Measurements from ENCODE around the gene EIF2AK3. TPM values are rescaled to one million over a fixed set of nuclear protein-coding genes. Genes with fewer than 3 reads are reported as not detected.

Gene EIF2AK3
- polyA plus RNA-seq, 1 donor from 2014 or later = 23.2 TPM

- no peaks in the 10 kb centered on the region for H4K20me1 ChIP-seq (ENCODE audit: insufficient read depth)
- no peaks in the 10 kb centered on the region for H3K9me3 ChIP-seq (ENCODE audit: low read length)
- TF ChIP-seq MXI1 (conservative IDR thresholded peaks at IDR 0.05; ENCODE audit: poor library complexity, severe bottlenecking) (no peak), POLR2AphosphoS5 (IDR thresholded peaks at IDR 0.05) (no peak), EZH2 (IDR thresholded peaks at IDR 0.05; ENCODE audit: borderline replicate concordance, insufficient read depth, low read length, poor library complexity, severe bottlenecking) (no peak), EP300 (conservative IDR thresholded peaks at IDR 0.05; ENCODE audit: poor library complexity, severe bottlenecking) (no peak), RAD21 (conservative IDR thresholded peaks at IDR 0.05) (no peak), SMC3 (conservative IDR thresholded peaks at IDR 0.05; ENCODE audit: poor library complexity) (no peak), TAF1 (IDR thresholded peaks at IDR 0.05; ENCODE audit: low read depth) (no peak)
- TF ChIP-seq, protein P1, sequence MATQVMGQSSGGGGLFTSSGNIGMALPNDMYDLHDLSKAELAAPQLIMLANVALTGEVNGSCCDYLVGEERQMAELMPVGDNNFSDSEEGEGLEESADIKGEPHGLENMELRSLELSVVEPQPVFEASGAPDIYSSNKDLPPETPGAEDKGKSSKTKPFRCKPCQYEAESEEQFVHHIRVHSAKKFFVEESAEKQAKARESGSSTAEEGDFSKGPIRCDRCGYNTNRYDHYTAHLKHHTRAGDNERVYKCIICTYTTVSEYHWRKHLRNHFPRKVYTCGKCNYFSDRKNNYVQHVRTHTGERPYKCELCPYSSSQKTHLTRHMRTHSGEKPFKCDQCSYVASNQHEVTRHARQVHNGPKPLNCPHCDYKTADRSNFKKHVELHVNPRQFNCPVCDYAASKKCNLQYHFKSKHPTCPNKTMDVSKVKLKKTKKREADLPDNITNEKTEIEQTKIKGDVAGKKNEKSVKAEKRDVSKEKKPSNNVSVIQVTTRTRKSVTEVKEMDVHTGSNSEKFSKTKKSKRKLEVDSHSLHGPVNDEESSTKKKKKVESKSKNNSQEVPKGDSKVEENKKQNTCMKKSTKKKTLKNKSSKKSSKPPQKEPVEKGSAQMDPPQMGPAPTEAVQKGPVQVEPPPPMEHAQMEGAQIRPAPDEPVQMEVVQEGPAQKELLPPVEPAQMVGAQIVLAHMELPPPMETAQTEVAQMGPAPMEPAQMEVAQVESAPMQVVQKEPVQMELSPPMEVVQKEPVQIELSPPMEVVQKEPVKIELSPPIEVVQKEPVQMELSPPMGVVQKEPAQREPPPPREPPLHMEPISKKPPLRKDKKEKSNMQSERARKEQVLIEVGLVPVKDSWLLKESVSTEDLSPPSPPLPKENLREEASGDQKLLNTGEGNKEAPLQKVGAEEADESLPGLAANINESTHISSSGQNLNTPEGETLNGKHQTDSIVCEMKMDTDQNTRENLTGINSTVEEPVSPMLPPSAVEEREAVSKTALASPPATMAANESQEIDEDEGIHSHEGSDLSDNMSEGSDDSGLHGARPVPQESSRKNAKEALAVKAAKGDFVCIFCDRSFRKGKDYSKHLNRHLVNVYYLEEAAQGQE (IDR thresholded peaks at IDR 0.05; ENCODE audit: borderline replicate concordance) = no peak
- TF ChIP-seq, protein P2, sequence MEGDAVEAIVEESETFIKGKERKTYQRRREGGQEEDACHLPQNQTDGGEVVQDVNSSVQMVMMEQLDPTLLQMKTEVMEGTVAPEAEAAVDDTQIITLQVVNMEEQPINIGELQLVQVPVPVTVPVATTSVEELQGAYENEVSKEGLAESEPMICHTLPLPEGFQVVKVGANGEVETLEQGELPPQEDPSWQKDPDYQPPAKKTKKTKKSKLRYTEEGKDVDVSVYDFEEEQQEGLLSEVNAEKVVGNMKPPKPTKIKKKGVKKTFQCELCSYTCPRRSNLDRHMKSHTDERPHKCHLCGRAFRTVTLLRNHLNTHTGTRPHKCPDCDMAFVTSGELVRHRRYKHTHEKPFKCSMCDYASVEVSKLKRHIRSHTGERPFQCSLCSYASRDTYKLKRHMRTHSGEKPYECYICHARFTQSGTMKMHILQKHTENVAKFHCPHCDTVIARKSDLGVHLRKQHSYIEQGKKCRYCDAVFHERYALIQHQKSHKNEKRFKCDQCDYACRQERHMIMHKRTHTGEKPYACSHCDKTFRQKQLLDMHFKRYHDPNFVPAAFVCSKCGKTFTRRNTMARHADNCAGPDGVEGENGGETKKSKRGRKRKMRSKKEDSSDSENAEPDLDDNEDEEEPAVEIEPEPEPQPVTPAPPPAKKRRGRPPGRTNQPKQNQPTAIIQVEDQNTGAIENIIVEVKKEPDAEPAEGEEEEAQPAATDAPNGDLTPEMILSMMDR (IDR thresholded peaks at IDR 0.05; ENCODE audit: poor library complexity, severe bottlenecking) = no peak
- H2AFZ ChIP-seq (ENCODE audit: low read depth, low read length) = no peak overlapping the region
- no peaks in the 10 kb centered on the region for H3K9me2 ChIP-seq (ENCODE audit: insufficient read depth, low read length)
- H3K4me2 ChIP-seq (ENCODE audit: low read length) = no peak overlapping the region
- H3K27me3 ChIP-seq (ENCODE audit: insufficient read depth, low read depth, low read length) = no peaks in the 10 kb centered on the region
- no peaks in the 10 kb centered on the region for H3K36me3 ChIP-seq (ENCODE audit: insufficient read depth, low read length)
- H3K4me3 ChIP-seq (ENCODE audit: low read length) = no peak overlapping the region
- H3K79me2 ChIP-seq (replicated peaks; ENCODE audit: insufficient read depth, low read length) = no peaks in the 10 kb centered on the region
- H3F3A ChIP-seq (ENCODE audit: insufficient read depth, low read length, poor library complexity, severe bottlenecking) = no peaks in the 10 kb centered on the region
- no peak overlapping the region for H3K9ac ChIP-seq (ENCODE audit: low read length)
- H3K27ac ChIP-seq (ENCODE audit: low read length) = no peak overlapping the region
Observed at GRCh38 chr2:88658881-88659537, 31.7 kb upstream of the EIF2AK3 start.

GRCh38 chr2:88658326-88658725 is 31.1 kb upstream of the EIF2AK3 start:
- H3K4me2 ChIP-seq (ENCODE audit: low read length) = no peak overlapping the region
- H3K27me3 ChIP-seq (ENCODE audit: insufficient read depth, low read depth, low read length) = no peaks in the 10 kb centered on the region
- no peaks in the 10 kb centered on the region for H3K9me2 ChIP-seq (ENCODE audit: insufficient read depth, low read length)
- H3K36me3 ChIP-seq (ENCODE audit: insufficient read depth, low read length) = no peaks in the 10 kb centered on the region
- no peaks in the 10 kb centered on the region for H3K79me2 ChIP-seq (replicated peaks; ENCODE audit: insufficient read depth, low read length)
- no peak overlapping the region for H3K27ac ChIP-seq (ENCODE audit: low read length)
- no peaks in the 10 kb centered on the region for H4K20me1 ChIP-seq (ENCODE audit: insufficient read depth)
- no peak overlapping the region for H3K9ac ChIP-seq (ENCODE audit: low read length)
- H3K4me3 ChIP-seq (ENCODE audit: low read length) = no peak overlapping the region
- no peaks in the 10 kb centered on the region for H3F3A ChIP-seq (ENCODE audit: insufficient read depth, low read length, poor library complexity, severe bottlenecking)
- no peaks in the 10 kb centered on the region for H3K9me3 ChIP-seq (ENCODE audit: low read length)
- H2AFZ ChIP-seq (ENCODE audit: low read depth, low read length) = no peak overlapping the region
- TF ChIP-seq EP300 (conservative IDR thresholded peaks at IDR 0.05; ENCODE audit: poor library complexity, severe bottlenecking) (no peak), TAF1 (IDR thresholded peaks at IDR 0.05; ENCODE audit: low read depth) (no peak), POLR2AphosphoS5 (IDR thresholded peaks at IDR 0.05) (no peak), EZH2 (IDR thresholded peaks at IDR 0.05; ENCODE audit: borderline replicate concordance, insufficient read depth, low read length, poor library complexity, severe bottlenecking) (no peak), RAD21 (conservative IDR thresholded peaks at IDR 0.05) (no peak), MXI1 (conservative IDR thresholded peaks at IDR 0.05; ENCODE audit: poor library complexity, severe bottlenecking) (no peak), SMC3 (conservative IDR thresholded peaks at IDR 0.05; ENCODE audit: poor library complexity) (no peak)
- TF ChIP-seq, protein P2 (IDR thresholded peaks at IDR 0.05; ENCODE audit: poor library complexity, severe bottlenecking) = no peak
- TF ChIP-seq, protein P1 (IDR thresholded peaks at IDR 0.05; ENCODE audit: borderline replicate concordance) = no peak

Measured in neural cell (in vitro differentiated cells).